ENCODE data around the gene MOGAT1.

- TF ChIP-seq CTCF (IDR thresholded peaks at IDR 0.05) (no peak), REST (IDR thresholded peaks at IDR 0.05; ENCODE audit: insufficient read depth in 1 of 2, low read depth in 2 of 2, low read length in 1 of 2) (no peak), SIN3A (IDR thresholded peaks at IDR 0.05; ENCODE audit: borderline replicate concordance, insufficient read depth, low read depth, low read length) (no peak), POLR2AphosphoS5 (IDR thresholded peaks at IDR 0.05; ENCODE audit: low read depth, low read length) (no peak)
Observed at GRCh38 chr2:222731201-222731621, 59.8 kb downstream of the MOGAT1 start.
